GM19463 (cell line): Measurements from ENCODE around the gene GCNT4.
A peak's percentile ranks its signal among the peaks of the same experiment; 100 is the strongest.

ENCODE experiments used
- ATAC-seq: cut with Tn5 transposase; IDR thresholded peaks from one replicate; pipeline ENCODE4 v1.9.1; 2021; ENCODE audit warnings: mild to moderate bottlenecking, moderate library complexity; ENCODE audit not compliant: unreplicated experiment

The GCNT4 gene

DNA sequence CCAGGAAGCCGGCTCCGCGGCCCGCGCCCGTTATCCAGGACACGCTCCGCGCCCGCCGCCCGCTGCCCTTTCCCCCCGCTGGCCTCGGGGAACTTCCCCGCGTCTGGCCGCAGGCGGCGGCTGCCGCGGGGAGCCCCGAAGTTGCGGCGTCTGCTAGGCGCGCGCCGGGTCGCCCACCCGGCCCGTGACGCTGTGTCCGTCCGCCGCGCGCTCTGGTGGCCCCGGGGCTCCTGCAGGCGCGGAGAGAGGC is 621 bp upstream of the GCNT4 start:
- no peak for ATAC-seq

DNA sequence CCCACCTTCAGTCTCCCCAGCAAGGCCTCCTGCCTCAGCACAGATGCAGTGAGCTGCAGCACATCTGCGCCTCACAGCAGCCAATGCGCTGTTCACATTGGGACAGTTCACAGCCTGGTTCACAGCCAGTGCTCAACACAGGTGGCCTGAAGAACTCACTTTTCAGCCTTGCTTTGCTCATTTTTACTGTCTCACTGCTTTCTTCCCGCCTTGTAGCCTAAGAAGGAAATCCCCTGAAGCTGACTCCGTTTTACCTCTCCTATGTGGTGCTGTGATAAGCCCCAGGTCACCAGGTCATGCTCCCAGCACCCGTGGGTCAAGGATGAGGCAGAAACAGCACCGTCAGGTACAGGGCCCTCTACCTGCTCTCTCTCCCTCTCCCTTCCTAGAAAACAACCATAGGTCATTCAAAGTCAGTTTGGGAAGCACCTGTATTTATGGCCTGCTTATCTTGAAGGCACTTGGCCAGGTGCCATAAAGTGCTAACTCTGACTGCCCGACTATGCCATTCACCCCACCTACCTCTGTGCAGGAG is 1.1 kb downstream of the GCNT4 start:
- ATAC-seq: no peak

DNA sequence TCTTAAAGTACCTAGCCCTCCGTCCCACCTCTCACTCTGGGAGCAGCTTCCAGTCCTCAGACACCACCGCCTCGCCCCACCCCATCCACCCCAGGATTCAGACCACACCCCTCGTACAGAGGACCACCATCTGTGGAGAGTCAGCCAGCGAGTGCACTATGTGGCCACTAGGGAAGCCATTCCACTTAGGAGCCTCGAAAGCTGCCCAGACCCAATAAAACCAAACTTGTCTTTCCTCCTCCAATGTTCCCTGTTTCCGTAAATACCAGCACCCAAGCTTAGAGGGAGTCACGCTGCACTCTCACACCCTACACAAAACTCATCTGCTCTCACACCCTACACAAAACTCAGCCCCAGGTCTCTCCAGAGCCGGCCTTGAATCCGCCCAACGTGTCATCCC is 1.9 kb downstream of the GCNT4 start:
- ATAC-seq: no peak

DNA sequence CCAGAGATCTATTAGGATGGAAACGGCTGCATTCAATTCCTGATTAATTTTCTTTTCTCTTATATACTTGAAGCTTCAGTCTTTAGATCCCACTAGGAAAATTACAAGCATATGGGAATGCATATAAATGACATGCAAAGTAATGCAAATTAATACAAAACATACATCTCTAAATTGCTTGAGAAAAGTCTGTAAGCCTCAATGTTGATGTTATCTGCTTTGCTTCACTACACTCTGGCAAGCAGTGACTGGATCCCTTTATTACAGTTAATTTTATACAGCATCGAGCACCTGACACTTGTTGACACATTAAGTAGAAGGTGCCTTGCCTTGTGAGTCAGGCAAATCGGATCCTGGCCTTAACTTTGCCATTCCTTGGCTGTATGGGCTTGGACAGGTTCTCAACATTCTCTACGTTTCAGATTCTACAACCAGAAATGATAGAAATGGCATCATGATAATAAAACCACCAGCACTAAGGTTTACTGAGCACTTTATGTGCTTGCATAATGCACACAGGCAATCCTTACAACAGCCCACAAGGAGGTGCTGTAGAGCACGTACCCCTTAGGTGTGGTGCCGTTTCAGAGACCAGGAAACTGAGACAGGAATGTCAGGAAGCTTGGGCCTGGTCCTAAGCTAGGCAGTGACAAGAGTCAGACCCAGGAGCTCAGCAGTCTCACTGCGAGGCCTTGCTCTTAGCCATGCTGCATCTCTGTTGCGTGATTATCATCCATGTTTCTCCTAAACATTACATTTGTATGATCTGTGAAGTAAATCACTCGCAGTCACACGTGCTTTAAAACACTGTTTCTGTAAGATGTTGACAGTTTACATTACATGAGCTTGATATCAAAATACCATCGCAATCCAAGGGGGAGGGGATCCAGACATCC is 2.7 kb downstream of the GCNT4 start:
- no peak for ATAC-seq

DNA sequence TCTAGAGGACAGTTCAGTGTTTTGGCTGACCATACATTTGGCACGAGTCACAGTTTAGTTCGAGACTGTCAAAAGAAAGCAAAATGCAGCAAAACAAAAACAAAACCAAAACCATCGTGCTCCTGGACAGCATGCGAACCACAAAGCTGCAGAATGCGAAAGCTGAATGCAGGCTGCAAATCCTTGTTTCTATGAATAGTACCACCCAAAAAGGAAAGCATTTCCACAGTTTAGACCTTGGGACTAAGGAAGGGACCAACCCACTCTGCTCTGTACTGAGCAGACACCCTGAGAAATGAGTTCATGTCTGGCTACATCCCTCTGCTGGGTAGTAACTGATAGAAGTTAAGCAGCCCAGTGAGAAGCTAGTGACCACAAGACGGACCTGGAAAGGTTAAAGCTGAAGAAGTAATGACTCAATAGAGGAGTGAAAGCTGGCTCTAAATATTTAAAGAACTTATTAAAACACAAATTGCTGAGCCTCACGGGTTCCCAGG is 3.9 kb downstream of the GCNT4 start:
- peak; percentile 31 for ATAC-seq

DNA sequence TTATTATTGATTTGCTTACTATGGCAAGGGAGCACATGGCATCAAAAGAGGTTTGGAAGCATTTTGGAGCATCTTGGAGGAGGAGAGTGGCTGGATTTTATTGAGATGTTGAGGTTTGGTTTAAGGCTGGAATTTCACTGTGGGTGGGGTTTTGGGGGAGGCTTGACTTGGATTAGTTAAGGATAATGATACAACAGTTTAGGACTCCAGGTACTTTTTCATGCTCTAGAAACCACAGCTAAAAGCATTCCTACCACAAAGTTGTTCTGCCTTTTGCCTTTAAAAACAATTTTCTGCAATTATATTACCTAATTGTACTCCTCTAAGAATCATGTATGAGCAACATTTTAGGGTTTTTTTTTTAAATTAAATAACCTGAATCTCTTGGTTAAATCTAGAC is 5.0 kb downstream of the GCNT4 start:
- ATAC-seq: no peak

DNA sequence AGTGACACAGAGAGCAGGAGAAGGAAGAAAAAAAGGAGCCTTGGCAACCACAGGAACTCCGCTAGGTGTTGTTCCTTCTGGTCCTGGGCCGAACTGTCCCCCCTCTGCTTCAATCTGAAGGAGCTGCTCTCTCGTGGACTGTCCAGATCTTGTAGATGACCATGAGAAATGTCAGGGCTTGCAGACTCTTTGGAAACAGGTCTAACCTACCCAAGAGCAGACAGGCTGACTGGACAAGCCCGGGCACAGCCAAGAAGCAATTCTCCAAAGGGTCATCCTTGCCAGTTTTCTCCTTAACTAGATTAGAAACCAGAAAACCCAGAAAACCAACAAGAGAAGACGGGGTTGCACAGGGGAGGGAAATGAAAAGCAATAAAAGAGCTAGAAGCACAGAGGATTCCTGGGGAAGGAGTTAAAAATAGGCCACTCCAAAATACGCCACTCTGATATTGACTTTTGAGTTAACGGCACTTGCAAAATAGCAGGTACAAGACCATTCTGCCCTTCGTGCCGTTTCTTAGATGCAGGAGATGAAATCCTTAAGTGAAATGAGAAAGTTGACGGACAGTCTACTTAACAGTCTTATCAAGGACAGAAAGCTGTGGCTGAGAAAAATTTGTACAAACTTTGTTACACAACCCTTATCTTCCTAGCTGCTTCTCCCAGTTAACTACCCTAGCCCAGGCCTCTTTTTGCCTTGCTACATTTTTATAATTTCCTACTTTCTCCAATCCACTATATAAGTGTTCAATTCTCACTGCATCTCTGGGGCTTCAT is 5.8 kb downstream of the GCNT4 start:
- no peak for ATAC-seq

DNA sequence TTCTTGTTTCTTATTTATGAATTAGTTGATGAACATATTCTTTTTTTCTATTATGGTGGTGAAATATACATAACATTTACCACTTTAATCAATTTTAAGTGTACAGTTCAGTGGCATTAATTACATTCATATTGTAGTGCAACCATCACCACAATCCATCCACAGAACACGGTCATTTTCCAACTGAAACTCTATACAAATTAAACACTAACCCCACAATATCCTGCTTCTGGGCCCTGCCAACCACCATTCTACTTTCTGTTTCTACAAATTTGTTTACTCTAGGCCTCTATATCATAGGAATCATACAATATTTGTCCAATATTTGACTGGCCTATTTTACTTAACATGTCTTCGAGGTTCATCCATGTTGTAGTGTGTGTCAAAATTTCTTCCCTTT is 7.3 kb downstream of the GCNT4 start:
- ATAC-seq: no peak

DNA sequence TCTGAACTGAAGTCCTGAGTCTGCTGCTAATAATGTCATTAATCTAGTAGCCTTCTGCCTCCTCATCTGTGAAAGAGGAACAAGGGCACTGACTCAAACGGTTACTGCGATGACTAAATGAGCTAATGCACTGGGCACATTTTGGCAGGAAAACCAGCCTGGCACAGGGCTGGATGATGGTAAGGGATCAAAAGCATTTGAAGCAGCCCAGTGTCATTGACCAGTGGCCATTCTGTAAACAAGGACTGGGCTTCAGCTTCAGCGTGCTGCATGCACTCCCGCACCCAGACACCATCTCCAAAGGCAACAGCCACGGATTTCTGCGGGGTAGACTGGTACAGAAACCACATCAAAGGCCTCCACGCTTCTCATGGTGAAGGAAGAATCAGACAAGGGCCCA is 8.0 kb downstream of the GCNT4 start:
- no peak for ATAC-seq

DNA sequence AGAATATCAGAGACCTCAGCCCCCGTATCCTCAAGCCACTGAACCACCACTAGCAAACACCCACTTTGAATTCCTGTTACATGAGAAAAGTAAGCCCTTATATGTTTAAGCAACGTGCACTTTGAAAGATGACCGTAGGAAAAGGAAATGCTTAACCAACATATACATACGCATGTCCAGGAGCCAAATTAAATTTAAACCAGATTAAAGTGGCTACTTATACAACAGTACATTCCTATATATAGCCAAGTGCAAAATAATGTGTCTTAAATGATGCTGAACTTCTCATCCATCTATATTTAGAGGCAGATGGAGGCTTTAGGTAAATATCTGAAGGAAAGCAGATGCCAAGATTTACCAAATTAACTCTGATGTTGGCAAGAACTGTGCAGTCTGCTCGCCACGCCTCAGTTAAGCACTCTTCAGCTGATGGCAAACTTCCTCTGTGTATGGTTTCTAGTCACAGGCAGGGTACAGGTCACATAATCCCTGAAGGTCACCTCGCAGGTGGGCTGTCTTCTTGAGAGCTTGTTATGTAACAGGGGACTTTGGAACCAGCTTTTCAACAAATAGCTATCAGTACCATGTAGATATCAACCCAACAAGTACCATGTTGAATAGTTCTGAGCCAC is 8.6 kb downstream of the GCNT4 start:
- ATAC-seq: no peak

DNA sequence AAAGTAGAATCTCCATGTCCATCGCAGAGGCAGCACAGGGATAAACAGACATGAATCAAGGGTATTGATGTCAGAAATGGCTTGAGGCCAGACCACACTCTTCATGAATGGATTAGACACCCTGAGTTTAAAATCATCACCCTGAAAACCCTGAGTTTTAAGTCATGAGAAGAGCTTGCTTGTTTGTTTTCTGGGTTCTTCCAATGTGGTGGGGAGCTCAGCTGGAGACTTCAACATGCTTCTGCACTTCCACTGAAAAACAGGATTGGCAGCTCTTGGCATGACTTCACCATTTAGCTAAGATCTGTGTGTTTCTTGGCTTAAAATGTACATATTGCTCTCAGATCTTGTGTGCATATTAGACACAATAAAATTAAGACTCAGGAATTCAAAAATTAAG is 9.8 kb downstream of the GCNT4 start:
- ATAC-seq: no peak

DNA sequence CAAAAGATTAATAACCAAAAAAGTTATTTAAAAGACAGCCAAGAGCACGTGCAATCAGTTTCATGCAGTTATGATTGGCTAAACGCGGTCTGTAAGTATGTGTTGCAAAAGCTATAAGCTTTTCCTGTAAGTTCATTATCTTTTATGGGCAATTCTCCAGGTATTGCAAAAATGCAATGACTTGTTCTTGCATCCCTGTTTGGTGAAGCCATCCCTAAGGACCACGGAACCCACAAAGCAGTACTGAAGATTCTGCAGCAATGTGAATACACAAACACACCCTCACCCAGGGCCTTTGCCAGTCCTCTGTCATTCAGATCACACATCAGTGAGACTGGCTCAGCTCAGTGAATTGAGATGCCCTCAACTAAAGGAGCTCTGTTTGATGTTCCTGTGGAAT is 11.4 kb downstream of the GCNT4 start:
- no peak for ATAC-seq

DNA sequence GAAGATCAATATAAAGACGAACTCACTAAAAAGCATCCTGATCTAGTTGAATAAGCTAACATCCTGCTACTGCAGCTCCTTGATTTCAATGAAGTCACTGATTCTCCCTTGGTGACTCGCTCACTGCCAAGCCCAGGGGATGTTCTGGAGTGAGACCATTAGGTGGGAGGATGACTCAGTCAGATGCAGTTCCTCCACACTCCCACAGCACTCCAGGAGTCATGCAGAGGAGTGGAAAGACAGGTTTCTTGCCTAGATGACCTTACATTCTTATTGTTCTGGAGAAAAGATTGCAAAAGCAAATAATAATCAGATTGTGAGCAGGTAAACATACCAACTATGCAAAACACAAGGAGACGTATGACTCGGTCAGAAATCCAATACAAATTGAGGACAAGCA is 15.3 kb downstream of the GCNT4 start:
- ATAC-seq: no peak

DNA sequence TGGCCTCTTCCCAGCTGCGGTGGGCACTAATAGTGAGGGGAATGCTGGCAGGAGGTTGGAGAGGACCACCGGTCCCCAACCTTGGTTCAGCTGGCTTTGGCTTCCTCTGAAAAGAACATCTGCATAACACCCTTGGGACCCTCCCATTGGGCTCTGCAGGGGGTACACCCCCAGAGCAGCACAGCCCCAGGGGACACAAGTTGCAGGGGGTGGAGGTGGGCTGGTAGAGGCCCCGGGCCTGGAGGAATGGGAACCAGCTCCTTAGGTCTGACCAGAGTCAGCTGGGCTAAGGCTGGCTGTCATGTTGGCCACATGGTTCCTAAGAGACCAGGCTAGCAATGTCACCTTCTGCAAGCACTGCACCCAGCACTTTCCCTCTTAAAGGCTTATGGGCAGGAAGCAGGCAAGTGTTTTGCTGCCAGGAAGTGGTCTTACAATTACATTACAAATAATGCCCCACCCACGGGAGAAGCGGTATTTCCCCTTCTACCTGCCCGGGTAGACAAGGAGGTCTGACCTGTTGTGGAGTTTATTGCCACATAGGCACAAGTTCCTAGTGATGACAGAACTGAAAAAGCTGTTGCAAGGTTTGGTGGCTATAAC is 18.1 kb downstream of the GCNT4 start:
- no peak for ATAC-seq

DNA sequence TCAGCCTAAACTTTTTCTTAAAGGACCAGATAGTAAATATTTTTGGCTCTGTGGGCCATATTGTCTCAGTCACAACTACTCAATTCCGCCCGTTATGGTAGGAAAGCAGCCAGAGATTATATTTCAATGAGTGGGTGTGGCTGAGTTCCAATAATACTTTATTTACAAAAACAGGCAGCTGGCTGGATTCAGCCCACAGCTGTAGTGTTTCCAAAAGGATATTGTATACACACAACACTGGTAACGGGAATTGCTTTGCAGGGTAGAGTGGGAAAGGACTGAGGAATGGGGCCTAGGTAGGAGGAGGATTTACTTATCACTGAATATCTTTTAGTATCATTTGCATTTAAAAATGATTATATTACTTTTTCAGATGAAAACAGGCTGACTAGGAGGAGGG is 21.0 kb downstream of the GCNT4 start:
- no peak for ATAC-seq

DNA sequence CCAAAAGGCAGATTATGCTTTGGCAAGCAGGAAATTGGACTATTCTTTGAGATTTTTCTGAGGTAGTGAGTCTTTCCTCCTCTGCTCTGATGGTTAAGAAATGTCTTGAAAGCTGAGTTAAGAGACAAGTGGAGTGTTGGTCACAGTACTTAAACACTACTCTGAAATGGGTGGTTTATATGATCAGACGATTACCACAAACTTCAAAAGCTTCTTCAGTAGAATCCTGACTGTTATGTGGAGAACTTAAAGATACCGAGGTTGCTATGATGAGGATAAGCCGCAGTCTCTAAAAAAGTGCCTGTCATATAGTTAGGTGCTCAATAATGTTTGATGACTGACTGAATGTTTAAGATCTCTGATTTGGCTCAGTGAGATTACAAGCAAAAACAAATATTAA is 24.3 kb downstream of the GCNT4 start:
- no peak for ATAC-seq

DNA sequence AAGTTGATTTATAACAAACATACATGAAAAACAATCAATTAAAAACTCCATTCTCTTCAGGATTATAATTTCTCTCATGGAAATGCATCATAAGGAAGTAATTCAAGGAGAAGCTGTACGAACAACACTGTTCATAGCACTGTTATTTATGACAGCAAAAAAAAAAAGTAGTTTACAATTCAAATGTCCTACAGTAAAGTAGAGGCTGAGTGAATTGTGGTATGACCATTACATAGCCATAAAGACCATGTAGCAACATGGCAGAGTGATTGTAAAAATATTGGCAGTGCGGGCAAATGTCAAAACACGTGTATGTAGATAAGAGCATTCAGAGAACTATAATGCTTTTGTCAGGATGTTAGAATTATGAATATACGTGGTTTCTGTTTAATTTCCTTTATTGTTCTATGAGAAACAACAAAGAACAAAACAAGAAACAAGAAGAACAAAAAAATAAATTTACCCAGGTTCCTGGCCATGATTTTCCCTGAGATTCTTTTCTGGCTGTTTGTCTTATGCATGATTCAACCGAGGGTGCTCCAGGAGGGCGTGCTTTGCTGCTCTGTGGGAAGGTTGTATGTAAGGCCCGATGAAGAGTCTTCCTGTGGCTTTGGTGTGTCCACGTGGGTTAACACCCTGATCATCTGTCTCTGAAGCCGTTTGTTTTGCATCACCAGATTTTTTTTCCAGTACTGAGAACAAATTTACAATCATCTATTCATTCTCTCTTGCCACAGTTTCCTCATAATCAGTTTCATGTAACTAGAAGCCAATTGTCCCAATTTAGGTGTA is 28.8 kb downstream of the GCNT4 start:
- ATAC-seq: no peak

DNA sequence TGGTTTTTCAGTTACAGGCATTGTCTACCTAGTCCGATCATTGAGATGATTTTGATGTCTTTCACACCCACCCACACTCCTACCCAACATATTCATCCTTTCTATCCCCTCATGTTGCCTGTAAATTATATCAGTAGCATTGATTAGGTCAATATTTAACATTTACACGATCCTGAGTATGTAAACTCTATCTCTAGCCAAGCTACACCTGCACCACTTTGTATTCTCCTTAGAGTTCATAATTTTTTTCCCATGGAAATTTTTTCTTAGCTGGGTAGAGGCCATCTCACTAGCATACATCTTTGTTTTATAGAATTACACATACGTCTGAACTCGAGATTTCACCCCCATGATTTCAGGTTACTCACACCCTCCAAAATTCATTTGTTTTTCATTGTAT is 30.6 kb downstream of the GCNT4 start:
- no peak for ATAC-seq

DNA sequence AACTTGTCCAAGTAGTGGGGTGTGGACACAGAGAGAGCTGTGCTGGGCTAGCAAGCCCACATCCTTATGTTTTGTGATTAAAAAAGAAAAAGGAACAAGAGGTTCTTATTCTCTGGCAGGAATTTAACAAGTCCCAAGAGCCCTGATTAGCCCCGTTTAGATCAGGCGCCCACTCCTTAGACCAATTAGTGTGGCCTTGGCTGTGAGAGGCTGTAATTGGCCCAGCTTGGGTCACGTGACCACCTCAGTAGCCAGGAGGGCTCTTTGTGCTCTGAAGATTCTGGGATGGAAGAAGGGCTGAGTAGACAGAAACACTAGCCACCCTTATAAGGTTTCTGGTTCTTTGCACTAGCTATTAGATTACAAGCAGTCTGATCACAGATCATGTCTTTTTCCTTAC is 31.1 kb downstream of the GCNT4 start:
- ATAC-seq: no peak

DNA sequence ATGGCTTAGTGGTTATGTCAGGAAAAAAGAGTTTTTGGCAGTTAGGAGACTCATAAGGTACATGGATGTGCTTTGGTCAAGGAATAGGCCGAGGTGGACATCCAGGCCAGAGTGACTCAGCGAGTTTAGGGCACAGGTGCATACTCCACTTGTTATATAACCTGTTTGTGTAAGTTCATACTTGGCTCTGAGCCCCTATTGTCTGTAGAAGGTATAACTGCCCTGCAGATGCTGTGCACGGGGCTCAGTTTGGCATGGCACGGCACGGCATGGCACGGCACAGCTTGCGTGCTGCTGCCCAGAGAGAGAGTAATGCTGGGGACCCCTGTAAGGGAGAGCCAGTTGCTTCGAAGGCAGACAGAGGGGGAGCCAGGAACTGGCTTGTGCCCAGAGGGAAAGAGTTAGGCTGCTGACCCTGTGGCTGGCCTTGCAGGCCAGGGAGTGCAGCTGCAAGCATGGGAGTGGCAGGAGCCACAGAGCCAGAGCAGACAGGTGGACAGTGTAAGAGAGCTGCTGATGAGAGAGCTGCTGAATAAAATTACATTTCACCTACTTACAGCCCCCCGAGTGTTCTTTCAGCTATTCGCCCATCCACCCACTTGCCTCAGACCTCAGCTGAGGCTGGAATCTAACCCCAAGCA is 32.2 kb downstream of the GCNT4 start:
- ATAC-seq: no peak
